LNCaP clone FGC (cell line): ENCODE measurements around the gene TMEM79.
A peak's percentile ranks its signal among the peaks of the same experiment; 100 is the strongest.

Experiments used
- DNase-seq: peaks from one replicate; pipeline ENCODE4 v3.0.0-alpha.2; 2011; ENCODE audit warnings: low read depth
- H3K4me3 ChIP-seq: 2 replicates; pipeline ENCODE4 v1.5.1; 2011; ENCODE audit warnings: mild to moderate bottlenecking, low read depth, low read length, control low read depth
- TF ChIP-seq, protein P1 (sequence below): IDR thresholded peaks from 2 replicates; pipeline ENCODE4 v1.5.1; 2012; ENCODE audit warnings: mild to moderate bottlenecking; ENCODE audit not compliant: control insufficient read depth, insufficient read depth; ENCODE audit errors: extremely low read depth

Gene TMEM79

DNA sequence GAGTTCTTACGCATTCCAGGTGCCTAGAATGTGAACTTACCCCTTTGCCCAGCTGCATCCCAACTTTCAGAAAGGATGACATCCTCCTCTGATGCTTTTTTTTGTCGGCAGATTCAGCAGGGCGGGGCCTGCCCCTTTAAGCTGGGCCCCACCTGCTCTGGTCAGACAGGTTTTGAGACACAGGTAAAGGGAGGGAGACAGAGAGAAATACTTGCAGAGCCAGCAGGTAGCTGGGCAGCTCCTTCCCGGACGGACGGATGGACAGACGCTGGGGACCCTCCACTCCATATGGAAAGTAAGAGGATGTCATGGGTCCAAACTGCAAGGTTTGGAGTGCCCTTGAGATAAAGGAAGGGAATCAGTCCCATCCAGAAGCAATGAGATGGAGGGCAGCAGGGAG, at the start of gene TMEM79:
Gene TMEM79 (plus strand): TSS at position 214 of the 400 bp plus-strand sequence. CDS start 902 bp downstream, outside the sequence.
- DNase-seq: no peak
- TF ChIP-seq, protein P1, sequence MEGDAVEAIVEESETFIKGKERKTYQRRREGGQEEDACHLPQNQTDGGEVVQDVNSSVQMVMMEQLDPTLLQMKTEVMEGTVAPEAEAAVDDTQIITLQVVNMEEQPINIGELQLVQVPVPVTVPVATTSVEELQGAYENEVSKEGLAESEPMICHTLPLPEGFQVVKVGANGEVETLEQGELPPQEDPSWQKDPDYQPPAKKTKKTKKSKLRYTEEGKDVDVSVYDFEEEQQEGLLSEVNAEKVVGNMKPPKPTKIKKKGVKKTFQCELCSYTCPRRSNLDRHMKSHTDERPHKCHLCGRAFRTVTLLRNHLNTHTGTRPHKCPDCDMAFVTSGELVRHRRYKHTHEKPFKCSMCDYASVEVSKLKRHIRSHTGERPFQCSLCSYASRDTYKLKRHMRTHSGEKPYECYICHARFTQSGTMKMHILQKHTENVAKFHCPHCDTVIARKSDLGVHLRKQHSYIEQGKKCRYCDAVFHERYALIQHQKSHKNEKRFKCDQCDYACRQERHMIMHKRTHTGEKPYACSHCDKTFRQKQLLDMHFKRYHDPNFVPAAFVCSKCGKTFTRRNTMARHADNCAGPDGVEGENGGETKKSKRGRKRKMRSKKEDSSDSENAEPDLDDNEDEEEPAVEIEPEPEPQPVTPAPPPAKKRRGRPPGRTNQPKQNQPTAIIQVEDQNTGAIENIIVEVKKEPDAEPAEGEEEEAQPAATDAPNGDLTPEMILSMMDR: no peak
- H3K4me3 ChIP-seq: peak within 1 kb of the TSS; percentile 74

DNA sequence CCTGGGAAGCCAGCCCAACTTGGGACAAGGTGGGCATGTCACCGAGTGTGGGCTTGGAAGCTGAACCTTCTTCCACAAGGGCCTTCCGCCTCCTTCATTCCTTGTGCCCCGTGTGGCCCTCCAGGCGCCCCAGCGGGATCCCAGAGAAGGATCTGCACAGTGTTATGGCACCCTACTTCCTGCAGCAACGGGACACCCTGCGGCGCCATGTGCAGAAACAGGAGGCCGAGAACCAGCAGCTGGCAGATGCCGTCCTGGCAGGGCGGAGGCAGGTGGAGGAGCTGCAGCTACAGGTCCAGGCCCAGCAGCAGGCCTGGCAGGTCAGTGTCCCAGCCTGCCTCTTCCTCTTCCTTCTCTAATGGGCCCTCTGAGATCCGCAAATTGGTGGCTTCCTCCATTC, 48.0 kb upstream of the TMEM79 start:
- TF ChIP-seq, protein P1: no peak
- no peak overlapping the region for H3K4me3 ChIP-seq
- DNase-seq: no peak

DNA sequence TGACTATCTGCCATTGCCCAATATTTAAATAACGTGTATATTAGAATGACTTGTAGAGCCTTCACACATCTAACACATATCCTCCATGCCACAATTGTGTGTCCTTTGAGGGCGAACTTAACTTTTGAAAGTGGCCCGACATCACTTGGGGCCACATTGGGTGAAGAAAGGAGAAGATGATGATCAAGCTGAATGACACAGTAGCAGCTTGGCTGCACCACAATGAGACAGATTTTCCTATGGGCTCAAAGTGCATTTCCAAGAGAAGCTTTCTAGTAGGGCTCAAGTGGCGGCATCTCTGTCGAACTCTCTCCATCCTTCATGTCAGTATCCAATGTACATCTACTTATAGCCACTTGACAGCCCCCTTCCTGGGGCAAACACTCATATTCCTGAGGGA, 45.9 kb upstream of the TMEM79 start:
- DNase-seq: no peak
- H3K4me3 ChIP-seq: no peak overlapping the region
- TF ChIP-seq, protein P1: no peak

DNA sequence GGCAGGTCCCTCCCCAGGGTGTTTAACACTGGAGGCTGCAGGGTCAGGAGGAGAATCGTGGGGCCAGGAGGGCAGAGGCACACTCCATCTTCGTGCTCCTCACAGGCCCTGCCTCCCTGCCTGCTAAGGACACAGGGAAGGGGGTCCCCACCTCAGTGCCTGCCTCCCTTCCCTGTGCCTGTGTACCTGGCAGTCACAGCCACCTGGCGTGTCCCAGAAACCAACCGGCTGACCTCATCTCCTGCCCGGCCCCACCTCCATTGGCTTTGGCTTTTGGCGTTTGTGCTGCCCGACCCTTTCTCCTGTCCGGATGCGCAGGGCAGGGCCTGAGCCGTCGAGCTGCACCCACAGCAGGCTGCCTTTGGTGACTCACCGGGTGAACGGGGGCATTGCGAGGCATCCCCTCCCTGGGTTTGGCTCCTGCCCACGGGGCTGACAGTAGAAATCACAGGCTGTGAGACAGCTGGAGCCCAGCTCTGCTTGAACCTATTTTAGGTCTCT, 42.8 kb upstream of the TMEM79 start:
- TF ChIP-seq, protein P1: no peak
- no peak for DNase-seq
- H3K4me3 ChIP-seq: no peak overlapping the region

DNA sequence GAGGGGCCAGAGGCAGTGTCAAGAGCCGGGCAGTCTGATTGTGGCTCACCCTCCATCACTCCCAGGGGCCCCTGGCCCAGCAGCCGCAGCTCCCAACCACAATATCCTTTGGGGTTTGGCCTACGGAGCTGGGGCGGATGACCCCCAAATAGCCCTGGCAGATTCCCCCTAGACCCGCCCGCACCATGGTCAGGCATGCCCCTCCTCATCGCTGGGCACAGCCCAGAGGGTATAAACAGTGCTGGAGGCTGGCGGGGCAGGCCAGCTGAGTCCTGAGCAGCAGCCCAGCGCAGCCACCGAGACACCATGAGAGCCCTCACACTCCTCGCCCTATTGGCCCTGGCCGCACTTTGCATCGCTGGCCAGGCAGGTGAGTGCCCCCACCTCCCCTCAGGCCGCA, 42.2 kb upstream of the TMEM79 start, which contains the start of gene BGLAP:
Gene BGLAP (plus strand): TSS at position 259 of the 400 bp plus-strand sequence. CDS start 48 bp downstream, at position 307.
- DNase-seq: no peak
- TF ChIP-seq, protein P1: no peak
- H3K4me3 ChIP-seq: no peak within 1 kb of the TSS

GRCh38 chr1:156242738-156243137, 41.4 kb upstream of the TMEM79 start:
- TF ChIP-seq, protein P1: no peak
- no peak for DNase-seq
- no peak overlapping the region for H3K4me3 ChIP-seq

DNA sequence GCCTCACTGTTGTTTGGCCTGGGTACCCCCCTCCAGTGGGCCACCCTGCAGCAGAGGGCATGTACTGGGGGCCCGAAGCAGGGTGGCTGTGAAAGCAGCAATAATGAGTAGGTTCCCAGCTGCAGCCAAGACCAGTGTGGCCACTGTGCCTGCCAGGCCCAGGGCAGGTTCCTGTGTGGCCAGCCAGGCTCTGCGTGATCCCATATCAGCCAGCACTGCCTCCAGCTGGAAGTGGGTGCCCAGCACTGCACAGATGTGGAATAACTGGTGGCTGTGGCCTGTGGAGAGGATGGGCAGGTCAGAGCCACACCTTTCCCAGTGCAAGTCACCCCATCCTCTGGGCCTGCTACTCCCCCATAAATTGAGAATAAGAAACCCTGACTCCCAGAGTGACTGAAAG, 40.0 kb upstream of the TMEM79 start:
- TF ChIP-seq, protein P1: no peak
- H3K4me3 ChIP-seq: no peak overlapping the region
- DNase-seq: no peak
